ENCODE measurements around the gene PNPLA7. TPM values are rescaled to one million over a fixed set of nuclear protein-coding genes. Genes with fewer than 3 reads are reported as not detected.

Gene PNPLA7
- total and polyA plus RNA-seq, 10 donors: 5.1 to 22.7 (median 10.7) TPM

DNA sequence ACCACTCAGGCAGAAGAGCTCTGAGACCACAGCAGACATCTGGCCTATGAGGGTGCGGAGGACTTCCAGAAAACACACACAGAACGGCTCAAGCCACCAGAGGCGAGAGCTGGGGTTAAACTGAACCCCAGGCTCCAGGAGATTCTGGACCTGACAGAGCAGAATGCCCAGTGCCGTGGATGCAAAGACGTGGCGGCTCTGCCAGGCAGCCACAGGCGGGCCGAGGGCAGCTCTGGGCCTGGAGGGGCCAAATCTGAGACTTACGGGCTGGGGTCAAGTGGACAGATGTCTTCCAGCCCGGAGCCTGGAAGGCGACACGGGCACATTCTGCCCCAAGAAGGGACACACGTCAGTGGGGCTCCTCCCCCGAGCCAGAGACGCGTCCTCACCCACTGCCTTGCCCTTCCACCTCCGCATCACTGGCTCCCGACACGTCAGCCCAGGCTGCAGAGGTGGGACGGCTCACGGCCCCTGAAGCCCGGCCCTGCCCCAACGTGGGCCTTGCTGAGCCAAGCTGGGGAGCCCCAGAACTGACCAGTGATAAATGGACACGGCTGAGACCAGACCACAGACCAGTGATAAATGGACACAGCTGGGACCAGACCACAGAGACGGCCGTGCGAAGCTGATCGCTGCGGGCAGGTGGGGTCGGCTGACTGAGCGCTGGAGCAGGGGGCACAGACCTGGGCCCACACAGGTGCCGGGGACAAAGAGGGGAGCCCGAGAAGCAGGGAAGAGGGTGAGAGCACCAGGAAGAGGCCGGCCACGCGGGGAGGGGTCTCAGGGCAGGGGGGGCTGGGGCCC is 50.1 kb downstream of the PNPLA7 start:
- Histone ChIP-seq H3K4me1 (no peaks in the 10 kb centered on the region), H3K27me3 (replicated peaks in 1 of 7) (no peaks in the 10 kb centered on the region), H3K4me3 (no peak overlapping the region), H3K36me3 (peaks cover 0 to 32% (median 2%) of the 10 kb centered on the region in 6 donors), H3K9me3 (peaks cover 0 to 5% (median 0%) of the 10 kb centered on the region in 8 donors), H3K27ac (no peak overlapping the region)
- WGBS, 5 donors: 92 to 97% (median 94%) methylated on average over 17 to 36 of the region's 36 CpGs
- intact Hi-C loops (cut with DNase I; ENCODE audit: low total_unique reads): no loop called here
- no peak for TF ChIP-seq POLR2A (IDR thresholded peaks at IDR 0.05)
- TF ChIP-seq POLR2AphosphoS5 (IDR thresholded peaks at IDR 0.05): no peak
- TF ChIP-seq, protein P1, sequence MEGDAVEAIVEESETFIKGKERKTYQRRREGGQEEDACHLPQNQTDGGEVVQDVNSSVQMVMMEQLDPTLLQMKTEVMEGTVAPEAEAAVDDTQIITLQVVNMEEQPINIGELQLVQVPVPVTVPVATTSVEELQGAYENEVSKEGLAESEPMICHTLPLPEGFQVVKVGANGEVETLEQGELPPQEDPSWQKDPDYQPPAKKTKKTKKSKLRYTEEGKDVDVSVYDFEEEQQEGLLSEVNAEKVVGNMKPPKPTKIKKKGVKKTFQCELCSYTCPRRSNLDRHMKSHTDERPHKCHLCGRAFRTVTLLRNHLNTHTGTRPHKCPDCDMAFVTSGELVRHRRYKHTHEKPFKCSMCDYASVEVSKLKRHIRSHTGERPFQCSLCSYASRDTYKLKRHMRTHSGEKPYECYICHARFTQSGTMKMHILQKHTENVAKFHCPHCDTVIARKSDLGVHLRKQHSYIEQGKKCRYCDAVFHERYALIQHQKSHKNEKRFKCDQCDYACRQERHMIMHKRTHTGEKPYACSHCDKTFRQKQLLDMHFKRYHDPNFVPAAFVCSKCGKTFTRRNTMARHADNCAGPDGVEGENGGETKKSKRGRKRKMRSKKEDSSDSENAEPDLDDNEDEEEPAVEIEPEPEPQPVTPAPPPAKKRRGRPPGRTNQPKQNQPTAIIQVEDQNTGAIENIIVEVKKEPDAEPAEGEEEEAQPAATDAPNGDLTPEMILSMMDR (IDR thresholded peaks at IDR 0.05 in 8 of 11, conservative IDR thresholded peaks at IDR 0.05 in 3 of 11): no peak
- peak; percentile 60 for DNase-seq

DNA sequence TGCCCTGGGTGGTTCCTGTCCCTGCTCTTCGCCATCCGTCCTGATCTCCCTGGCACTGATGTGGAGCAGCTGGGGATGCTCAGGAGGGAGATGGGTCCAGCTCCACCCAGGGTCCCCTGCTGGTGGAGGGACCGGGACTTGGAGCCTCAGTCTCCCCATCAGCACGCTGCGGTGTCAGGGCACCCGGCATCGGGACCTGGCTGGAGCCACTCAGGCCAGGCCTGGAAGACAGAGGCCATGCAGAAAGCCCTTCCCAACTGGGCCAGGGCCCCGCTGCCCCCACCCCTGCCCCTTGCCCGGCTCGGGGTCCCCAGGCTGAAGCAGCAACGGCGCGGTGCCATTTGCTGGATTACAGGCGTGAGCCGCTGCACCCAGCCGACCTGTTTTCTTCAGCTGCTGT is 50.8 kb downstream of the PNPLA7 start:
- Histone ChIP-seq H3K36me3 (peaks cover 0 to 32% (median 2%) of the 10 kb centered on the region in 6 donors), H3K4me3 (no peak overlapping the region), H3K4me1 (peaks cover 0 to 6% (median 0%) of the 10 kb centered on the region in 6 donors), H3K9me3 (peaks cover 0 to 5% (median 0%) of the 10 kb centered on the region in 8 donors), H3K27ac (no peak overlapping the region), H3K27me3 (replicated peaks in 1 of 7) (no peaks in the 10 kb centered on the region)
- TF ChIP-seq POLR2AphosphoS5 (IDR thresholded peaks at IDR 0.05) (no peak), POLR2A (IDR thresholded peaks at IDR 0.05) (no peak)
- TF ChIP-seq, protein P1 (IDR thresholded peaks at IDR 0.05 in 8 of 11, conservative IDR thresholded peaks at IDR 0.05 in 3 of 11): no peak
- 74 to 95% (median 94%) methylated on average over 3 to 16 of the region's 16 CpGs for WGBS, 5 donors
- intact Hi-C loops (cut with DNase I; ENCODE audit: low total_unique reads): no loop called here
- peak; percentile 59 for DNase-seq

DNA sequence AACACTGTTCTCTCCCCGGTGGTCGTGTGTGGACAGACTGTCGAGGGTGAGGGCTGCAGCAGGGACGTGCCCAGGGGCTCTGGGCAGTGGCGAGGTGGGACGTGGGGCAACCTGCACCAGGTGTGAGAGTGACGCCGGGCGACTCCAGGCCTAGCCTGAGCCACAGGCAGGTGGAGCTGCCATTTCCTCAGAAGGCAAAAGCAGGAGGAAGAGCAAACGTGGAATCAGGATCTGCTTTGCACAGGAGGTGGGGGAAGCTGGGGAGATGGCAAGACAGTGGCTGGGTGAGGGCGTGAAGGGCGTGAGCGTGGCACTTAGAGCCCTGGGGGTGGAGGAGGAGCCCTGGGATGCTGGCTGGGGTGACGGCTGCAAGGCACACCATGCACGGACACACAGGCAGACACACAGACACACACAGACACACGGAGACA is 51.5 kb downstream of the PNPLA7 start:
- peaks cover 0 to 13% (median 2%) of the 10 kb centered on the region in 6 donors for H3K4me1 ChIP-seq
- intact Hi-C loops (cut with DNase I; ENCODE audit: low total_unique reads): no loop called here
- no peak overlapping the region for H3K27ac ChIP-seq
- no peaks in the 10 kb centered on the region for H3K27me3 ChIP-seq (replicated peaks in 1 of 7)
- TF ChIP-seq POLR2A (IDR thresholded peaks at IDR 0.05): no peak
- no peak for TF ChIP-seq POLR2AphosphoS5 (IDR thresholded peaks at IDR 0.05)
- TF ChIP-seq, protein P1 (IDR thresholded peaks at IDR 0.05 in 8 of 11, conservative IDR thresholded peaks at IDR 0.05 in 3 of 11): no peak
- no peak overlapping the region for H3K4me3 ChIP-seq
- 88 to 96% (median 91%) methylated on average over 16 of the region's 16 CpGs for WGBS, 5 donors
- H3K36me3 ChIP-seq: peaks cover 0 to 32% (median 2%) of the 10 kb centered on the region in 6 donors
- no peak for DNase-seq
- peaks cover 0 to 1% (median 0%) of the 10 kb centered on the region in 8 donors for H3K9me3 ChIP-seq

Measured in spleen (tissue), 11 donors.